HepG2 (cell line): ENCODE data around the gene VPREB1.

Source experiments
- BHLHE40 ChIP-seq: IDR thresholded peaks from 2 replicates; pipeline ENCODE4 v1.6.1; 2011; ENCODE audit warnings: low read length, improper control_type of control experiment
- HNRNPUL1 ChIP-seq: fragments of 200-400 bp; formaldehyde crosslinking; IDR thresholded peaks from 2 replicates; pipeline ENCODE4 v1.6.1; 2017; ENCODE audit warnings: low read depth, mild to moderate bottlenecking, low read length, moderate library complexity
- JUND ChIP-seq: sonication (generic); formaldehyde crosslinking; IDR thresholded peaks from 2 replicates; pipeline ENCODE4 v1.8.0; 2022; ENCODE audit warnings: mild to moderate bottlenecking, missing genetic modification reagents
- KDM3A ChIP-seq: IDR thresholded peaks from 2 replicates; pipeline ENCODE4 v1.6.1; 2018; ENCODE audit warnings: low read depth, missing compliant biosample characterization
- MYC ChIP-seq: sonication (generic); formaldehyde crosslinking; IDR thresholded peaks from 2 replicates; pipeline ENCODE4 v1.9.0; 2021; ENCODE audit warnings: missing genetic modification reagents, borderline replicate concordance
- NFYB ChIP-seq: sonication (generic); formaldehyde crosslinking; IDR thresholded peaks from 2 replicates; pipeline ENCODE4 v1.4.0; 2020; ENCODE audit warnings: missing genetic modification reagents
- ZBTB43 ChIP-seq: sonication (generic); formaldehyde crosslinking; conservative IDR thresholded peaks from 2 replicates; pipeline ENCODE4 v1.4.0; 2020; ENCODE audit warnings: missing genetic modification reagents
- ZNF253 ChIP-seq: sonication (generic); formaldehyde crosslinking; IDR thresholded peaks from 2 replicates; pipeline ENCODE4 v1.8.0; 2022; ENCODE audit warnings: mild to moderate bottlenecking, missing genetic modification reagents, borderline replicate concordance
- ZNF746 ChIP-seq: sonication (generic); formaldehyde crosslinking; IDR thresholded peaks from 2 replicates; pipeline ENCODE4 v1.8.0; 2022; ENCODE audit warnings: mild to moderate bottlenecking, missing genetic modification reagents
- TF ChIP-seq, protein P1 (sequence below): IDR thresholded peaks from 2 replicates; pipeline ENCODE4 v1.6.1; 2012; ENCODE audit warnings: inconsistent platforms
- TF ChIP-seq, protein P2 (sequence below): fragments of 450-650 bp; IDR thresholded peaks from 2 replicates; pipeline ENCODE4 v1.6.1; 2017

GRCh38 chr22:22196833-22197477 is 47.6 kb upstream of the VPREB1 start:
- TF ChIP-seq BHLHE40 (no peak), ZNF253 (no peak), JUND (CRISPR knock-in tag) (no peak), MYC (no peak), KDM3A (no peak), ZNF746 (CRISPR knock-in tag) (no peak), NFYB (CRISPR knock-in tag) (no peak), ZBTB43 (no peak), HNRNPUL1 (no peak)
- TF ChIP-seq, protein P1, sequence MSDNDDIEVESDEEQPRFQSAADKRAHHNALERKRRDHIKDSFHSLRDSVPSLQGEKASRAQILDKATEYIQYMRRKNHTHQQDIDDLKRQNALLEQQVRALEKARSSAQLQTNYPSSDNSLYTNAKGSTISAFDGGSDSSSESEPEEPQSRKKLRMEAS = no peak
- TF ChIP-seq, protein P2, sequence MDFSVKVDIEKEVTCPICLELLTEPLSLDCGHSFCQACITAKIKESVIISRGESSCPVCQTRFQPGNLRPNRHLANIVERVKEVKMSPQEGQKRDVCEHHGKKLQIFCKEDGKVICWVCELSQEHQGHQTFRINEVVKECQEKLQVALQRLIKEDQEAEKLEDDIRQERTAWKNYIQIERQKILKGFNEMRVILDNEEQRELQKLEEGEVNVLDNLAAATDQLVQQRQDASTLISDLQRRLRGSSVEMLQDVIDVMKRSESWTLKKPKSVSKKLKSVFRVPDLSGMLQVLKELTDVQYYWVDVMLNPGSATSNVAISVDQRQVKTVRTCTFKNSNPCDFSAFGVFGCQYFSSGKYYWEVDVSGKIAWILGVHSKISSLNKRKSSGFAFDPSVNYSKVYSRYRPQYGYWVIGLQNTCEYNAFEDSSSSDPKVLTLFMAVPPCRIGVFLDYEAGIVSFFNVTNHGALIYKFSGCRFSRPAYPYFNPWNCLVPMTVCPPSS = no peak
